Muscle of back (tissue), 11 donors: ENCODE results near the gene GGNBP2. TPM values are rescaled to one million over a fixed set of nuclear protein-coding genes. Genes with fewer than 3 reads are reported as not detected.

Source experiments
- DNase-seq, 3 donors: peaks; one replicate each; pipeline versions ENCODE4 v3.0.0 to v3.0.0-alpha.2; 2013
- polyA plus RNA-seq, 10 donors: library from polyadenylated mRNA; unstranded; fragments of 120-200 nt; gene quantifications; one replicate each; pipeline ENCODE4 v1.2.1, GENCODE V29; 2013; ENCODE audit not compliant: insufficient read length in 10 of 10

The GGNBP2 gene
- polyA plus RNA-seq, 10 donors, result 38.7 to 68.7 (median 54.9) TPM

DNA sequence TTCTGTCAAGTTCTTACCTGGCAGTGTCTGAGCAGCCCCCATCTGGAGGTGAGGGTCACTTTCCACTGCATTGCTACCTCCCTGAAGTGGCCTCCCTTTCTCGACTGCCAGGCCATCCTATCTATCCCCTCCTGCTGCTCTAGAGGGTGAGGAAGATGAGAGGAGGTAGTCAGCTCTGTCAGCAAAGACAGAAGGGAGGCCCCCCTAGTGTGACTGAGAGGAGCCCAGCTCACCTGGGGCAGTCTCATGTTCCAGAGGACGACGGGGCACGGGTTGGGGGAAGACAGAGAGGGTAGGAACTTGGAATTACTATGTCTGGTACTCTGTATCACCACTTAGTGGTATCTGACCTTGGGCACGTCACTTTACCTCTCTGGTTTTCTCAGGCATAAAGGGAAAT is 32.1 kb upstream of the GGNBP2 start:
- DNase-seq, result no peak

DNA sequence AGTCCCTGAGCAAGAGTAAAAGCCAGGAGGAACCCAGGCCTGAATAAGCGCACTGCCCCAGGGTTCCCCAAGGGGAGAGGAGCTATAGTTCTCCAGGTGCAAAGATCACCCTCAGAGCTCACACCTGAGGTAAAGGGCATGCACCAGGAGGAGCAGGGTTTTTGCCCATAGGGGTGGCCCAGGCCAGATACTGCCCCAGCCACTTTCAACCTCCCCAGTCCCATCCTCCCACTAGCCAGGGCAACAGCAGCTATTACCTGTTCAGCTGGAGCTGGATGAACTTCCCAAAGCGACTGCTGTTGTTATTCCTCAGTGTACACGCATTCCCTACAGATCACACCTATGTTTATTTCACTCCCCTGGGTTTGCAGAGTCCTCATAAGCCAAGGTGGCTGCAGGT is 29.9 kb upstream of the GGNBP2 start:
- DNase-seq, result no peak

DNA sequence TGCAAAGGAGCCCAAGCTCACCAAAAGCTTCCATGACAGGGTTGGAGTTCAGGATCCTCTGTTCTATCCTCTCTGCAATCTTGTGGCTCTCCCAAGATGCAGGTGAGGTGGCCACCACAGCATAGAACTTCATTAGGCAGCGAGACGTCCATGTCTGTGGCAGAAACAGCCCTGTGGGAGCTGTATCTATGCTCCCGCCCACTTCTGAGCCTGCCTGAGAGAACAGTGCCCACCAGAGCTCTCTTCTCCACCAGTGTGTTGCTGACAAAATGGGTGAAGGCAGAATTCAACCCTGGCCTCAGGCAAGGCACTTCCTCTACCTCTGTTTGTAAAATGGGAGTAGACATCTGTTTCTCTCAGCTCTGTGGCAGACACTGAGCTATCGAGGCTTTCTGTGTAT is 28.9 kb upstream of the GGNBP2 start:
- DNase-seq, result no peak

DNA sequence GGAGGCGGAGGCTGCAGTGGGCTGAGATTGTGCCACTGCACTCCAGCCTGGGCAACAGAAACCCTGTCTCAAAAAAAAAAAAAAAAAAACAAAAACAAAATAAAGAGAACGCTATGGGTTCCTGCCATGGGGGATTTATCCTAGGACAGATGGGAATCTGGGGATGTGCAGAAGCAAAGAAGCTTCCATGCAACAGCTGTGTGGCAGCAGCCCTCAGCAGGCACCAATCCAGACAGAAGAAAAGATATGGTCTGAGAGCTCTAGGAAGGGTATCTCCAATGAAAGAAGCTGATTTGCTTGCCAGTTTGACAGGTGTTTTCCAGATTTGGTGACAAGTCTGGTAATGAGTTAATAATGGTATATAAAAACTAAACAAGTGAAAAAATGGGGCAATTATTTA is 21.6 kb upstream of the GGNBP2 start:
- peak in 1 of 3 donors; percentile 39 for DNase-seq

DNA sequence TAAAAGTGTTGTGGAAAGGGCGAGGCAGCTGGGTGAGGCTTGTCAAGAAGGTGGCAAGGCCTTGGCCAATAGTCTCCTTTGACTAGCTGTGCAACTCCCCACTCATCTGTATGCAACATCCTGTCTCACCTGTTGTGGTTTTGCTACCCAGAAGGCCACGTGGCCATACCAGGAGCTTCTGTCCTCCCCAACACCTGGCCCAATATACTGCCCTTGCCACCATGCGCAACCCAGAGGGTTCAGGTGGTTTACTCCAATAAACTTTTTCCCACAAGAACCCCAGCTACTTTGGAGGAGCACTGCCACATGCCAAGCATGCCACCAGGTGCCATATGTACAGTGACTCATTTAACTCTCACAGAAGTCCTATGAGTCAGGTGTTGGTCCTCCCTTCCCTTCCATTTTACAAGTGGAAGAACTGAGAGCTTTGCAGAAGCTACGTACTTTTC is 20.3 kb upstream of the GGNBP2 start:
- no peak for DNase-seq

DNA sequence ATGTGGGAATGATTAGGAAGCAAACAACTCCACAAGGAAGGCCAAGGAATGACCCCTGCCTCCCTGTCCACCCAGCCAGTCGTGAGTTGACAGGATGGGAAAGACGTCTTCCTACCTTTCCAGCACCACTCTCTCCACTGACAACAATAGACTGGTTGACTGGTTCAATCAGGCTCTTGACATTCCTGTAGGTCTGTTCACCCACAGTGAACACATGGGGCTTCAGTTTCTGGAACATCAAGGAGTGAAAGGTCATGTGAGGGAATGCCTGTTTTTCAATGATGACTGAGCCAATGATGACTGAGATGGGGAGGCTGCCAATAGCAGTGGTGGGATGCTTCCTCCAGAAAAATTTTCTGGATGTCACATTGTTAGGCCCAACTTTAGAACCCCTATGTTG is 19.6 kb upstream of the GGNBP2 start:
- no peak for DNase-seq

DNA sequence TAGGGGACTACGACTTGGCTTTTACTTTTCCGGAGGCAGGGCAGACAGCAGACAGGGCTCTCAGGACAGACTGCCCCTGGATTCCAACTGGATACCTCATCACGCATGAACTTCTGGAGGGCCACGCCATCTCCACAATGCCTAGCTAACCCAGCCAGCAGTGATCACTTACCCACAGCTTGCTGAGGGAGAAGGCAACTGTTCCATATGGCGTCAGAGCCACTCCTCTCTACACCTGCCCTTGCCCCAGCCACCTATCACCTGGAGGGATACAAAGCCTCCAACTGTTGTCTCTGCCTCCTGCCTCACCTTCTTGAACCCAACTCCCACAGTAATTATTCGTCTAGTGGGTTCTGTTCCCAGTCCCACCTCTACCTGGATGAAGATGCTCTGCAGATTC is 18.8 kb upstream of the GGNBP2 start:
- no peak for DNase-seq

DNA sequence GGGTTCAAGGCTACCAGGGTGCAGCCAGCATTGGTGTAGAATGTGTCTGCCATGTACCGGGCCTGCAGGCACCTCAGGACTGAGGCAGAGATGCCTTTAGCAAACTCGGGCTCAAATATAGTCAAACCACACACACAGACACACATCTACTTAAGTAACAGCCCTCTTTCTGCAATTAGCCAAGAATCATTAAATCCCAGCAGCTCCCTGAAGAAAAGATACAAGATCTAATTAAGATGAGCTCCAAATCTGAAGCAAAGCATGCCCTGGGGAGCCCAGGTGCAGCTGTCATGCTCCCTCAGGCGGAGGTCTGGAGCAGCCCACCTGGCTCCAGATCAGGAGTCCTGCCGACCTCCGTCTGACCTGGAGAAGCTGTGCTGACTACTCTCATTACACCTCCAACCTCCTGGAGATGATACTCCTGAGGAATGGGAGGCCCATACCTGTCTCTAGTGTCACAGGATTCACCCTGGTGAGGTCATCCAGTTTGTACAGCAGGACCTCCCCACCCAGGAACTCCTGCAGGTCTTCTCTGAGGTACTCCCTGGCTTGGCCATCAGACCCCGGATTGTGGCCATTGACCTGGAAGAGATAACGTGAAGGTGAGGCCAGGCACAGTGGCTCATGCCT is 17.0 kb upstream of the GGNBP2 start:
- no peak for DNase-seq

DNA sequence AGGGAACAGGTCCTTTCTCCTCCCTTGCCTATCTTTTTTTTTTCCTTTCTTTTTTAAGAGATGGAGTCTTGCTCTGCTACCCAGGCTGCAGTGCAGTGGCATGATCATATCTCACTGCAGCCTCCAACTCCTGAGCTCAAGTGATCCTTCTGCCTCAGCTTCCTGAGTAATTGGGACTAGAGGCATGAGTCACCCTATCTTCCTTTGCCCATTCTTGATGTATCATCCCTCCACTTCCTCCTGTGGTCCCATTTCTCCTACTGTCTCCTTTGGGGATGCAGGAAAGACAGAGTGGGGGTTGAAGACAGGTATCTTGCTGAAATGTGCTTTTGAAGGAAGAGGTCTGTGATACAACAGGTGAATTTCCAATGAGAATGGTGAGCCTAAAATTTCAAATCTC is 15.6 kb upstream of the GGNBP2 start:
- peak in 1 of 3 donors; percentile 19 for DNase-seq

DNA sequence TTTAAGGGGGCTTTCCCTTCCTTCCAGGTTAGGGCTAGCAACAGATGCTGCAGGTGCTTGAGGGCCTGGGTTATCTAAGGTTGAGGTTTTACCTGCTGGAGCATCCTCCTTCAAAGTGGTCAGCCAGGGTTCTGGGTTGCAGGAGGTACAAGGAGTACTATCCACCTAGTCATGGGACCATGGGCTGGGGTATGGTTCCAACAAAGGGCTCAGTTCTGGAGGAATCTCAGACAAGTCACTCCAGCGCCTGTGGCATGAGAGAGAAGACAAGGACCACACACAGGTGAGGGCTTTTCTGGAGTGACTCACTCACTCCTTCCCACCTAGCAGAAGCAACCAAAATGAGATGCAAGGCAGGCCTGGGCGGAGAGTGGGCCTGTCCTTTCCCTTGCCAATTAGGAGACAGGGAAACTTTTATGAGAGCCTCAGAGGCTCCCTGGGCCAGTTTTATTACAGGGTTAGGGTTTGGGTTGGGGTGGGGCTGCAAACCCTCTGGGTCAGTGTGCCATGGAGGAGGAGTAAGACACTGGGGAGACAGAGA is 12.2 kb upstream of the GGNBP2 start:
- DNase-seq, result no peak

DNA sequence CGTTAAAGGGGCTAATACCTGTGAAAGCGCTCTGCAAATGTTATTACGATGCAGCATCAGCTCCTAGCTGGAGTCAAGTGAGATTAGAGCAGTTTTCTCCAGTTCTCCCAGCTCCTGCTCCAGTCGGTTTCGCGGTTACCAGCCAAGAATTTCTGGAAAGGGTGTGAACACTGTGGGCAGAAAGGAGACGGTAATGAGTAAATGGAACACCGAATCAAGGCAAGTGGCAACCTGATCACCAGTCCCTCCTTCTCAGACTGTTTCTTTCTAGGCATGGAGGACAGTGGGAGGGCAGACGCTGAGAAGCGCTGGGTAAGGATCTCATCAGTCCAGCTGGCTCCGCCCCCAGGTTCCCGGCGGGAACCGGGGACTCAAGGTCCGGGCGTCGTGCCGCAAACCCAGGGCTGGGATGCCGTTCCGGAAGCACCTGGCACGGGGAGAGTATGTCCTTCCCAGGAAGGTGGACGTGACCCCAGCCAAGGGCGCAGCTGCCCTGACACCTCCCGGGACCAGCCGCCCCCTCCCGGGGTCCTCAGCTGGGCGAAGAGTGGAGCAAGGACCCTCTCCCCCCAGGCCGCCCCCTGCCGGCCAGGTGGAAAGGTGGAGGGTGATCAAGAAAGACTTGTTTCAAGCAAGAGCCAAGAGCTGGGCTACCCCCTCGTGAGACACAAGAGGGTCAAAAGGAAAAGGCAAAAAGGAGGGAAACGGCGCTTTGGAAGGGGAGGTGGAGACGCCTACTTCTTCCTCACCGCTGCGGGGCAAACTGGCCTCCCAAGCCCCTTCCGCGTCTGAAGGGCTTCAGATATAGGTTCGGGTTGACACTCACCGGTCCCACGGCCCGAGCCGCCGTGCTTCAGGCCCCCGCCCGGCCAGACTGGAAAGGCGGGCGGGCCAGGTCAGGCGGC is 10.5 kb upstream of the GGNBP2 start:
- DNase-seq, result peak; percentile 36 to 76 (median 63)

DNA sequence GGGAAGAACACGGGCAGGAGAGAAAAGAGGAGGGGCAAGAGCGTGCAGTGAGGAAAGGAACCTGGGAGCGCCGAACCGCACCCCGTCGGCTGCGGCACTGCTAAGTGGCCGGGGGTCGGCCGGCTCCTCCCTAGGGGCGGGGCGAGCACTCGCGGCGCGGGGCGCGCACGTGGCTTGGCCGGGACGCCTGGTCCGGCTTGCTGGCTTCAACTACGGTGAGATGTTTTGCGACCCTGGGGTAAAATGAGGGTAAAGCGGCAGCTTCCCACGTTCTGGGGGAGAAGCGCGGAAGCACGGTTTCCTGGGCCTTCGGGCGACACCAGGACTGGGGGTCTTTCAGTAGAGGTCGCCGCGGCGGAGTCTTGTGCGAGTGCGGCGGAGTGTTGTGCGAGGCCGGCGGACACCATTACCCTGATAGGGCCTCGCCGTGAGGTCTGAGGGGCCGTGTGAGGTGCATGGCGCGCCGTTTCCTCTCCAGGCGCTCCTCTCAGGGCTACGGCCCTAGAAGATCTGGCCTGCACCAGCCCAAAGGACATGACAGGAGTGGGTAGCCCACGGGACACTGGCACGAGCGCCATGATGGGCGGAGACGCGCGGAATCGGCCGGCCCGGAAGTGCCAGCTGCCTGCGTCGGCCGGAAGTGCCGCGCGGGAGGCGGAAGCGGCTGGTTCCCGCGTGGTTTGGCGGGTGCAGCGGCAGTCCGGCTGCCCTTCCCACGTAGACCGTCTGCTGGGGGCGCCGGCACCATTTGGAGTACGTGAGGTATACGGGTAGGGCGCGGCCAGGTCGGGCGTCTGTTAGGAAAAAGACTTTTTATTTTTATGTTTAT is 9.7 kb upstream of the GGNBP2 start, which contains the start of the genes MYO19 and PIGW:
Gene MYO19 (minus strand): TSS at position 29 of the 829 bp plus-strand sequence. CDS start 2,330 bp downstream, outside the sequence.
Gene PIGW (plus strand): TSS at position 148 of the 829 bp plus-strand sequence. CDS start 2,115 bp downstream, outside the sequence.
- peak; percentile 85 to 97 (median 92) for DNase-seq

DNA sequence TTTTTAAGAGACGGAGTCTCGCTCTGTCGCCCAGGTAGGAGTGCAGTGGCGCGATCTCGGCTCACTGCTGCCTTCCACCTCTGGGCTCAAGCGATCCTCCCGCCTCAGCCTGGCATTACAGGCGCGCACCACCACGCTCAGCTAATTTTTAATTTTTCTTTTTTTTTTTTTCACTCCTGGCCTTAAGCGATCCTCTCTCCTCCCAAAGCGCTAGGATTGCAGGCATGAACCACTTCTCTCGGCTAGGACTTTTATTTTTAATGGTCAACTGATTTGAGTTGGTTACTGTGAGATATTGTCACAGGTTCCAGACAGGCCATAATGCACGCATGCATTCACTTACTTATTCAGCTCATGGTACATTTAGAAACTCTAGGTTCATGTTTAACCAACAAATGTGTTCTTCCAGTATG is 9.0 kb upstream of the GGNBP2 start:
- no peak for DNase-seq

DNA sequence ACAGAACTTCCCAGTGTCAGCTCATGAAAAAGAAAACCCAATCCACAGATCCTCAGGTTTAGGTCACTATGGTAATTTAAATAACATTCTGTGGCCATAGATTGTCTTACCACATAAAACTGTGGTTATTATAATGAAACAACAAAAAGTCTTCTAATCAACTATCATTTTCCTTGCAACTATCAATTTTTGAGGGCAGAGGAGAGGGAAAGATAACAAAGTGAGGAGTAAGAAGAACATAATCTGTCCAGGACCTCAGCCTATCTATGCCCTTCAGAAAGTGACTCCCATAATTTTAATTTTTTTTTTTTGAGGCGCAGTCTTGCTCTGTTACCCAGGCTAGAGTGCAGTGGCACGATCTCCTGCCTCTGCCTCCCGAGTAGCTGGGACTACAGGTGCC is 4.0 kb upstream of the GGNBP2 start:
- DNase-seq, result no peak

DNA sequence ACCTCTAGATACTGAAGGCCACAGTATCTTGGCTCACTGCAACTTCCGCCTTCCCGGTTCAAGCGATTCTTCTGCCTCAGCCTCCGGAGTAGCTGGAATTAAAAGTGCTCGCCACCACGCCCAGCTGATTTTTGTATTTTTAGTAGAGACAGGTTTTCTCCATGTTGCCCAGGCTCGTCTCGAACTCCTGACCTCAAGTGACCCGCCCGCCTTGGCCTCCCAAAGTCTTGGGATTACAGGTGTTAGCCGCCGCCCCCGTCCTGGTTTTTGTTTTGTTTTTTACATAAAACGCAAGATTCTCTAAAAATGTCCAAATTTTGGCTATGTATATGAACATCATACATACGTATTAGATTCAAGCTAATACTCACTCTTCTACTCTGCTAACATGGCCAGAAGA is 2.0 kb upstream of the GGNBP2 start:
- DNase-seq, result no peak

DNA sequence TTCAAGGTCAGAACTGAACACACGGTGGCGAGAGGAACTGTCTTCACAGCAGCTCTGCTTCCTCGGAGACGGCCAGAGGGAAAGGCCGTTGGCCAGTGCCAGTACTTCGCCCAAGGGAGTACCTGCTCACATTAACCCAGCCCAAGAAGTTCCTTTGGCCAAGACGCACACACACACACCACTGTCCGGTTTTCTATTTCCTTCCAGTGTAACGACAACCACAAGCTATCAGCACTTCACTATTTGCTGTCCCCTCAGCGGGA is 744 bp upstream of the GGNBP2 start:
- peak; percentile 34 to 79 (median 51) for DNase-seq

DNA sequence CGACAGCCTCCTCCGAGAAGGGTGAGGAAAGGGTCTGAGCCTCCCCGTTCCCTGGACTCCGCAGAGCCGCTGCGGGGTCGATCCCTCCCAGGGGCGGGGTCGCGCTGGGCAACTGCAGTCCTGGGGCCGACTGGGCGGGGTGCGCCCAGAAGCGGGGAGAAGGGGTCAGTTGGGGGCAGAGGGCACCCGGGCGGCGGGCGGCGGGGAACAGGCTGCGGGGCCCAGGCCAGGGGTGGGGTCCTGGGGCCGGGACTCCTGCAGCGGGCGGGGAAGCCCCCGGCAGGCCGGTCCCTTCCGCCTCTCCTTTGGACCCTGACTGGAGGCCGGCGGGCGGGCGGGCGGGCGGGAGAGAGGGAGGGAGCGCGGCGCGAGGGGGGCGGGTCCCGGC is 352 bp downstream of the GGNBP2 start:
- DNase-seq, result no peak

DNA sequence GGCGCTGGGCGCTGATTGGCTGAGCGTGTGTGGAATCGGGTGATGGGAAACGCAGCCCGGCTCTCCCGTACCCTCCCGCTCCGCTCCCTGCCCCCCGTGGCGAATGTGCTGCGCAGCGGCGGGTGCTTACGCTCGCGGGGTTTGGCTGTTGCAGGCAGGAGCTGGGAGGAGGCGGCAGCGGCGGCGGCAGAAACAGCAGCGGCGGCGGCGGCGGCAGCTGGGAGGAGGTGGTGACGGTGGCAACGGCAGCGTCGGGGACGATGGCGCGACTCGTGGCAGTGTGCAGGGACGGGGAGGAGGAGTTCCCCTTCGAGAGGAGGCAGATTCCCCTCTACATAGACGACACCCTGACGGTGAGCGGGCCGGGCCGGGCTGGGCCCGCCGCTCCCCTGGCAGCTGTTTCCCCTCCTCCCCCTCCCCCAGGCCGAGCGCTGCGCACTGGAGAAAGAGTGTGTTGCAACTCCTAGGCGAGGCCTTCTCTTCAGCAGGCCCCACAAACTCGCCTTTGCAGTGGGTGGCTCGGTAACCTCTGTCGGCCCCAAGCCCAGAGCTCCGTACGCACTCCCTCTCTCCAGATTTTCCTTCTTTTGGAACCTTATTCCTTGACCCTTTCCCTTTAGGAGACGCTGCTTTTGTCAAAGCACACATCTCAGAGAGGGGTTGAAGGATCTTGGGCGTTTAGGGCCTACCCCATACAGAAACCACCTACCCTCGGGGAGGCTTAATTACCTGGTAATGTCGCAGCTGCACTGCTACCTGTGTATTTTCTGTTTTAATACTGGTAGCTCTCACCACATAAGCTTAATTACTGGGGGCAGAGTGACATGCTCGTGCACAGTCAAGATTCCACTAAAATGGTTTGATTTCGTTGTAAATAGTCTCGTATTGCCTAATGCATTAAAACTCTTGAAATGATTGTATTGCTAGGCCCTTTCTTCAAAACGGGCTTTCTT is 1.0 kb downstream of the GGNBP2 start:
- peak; percentile 96 to 98 (median 97) for DNase-seq

DNA sequence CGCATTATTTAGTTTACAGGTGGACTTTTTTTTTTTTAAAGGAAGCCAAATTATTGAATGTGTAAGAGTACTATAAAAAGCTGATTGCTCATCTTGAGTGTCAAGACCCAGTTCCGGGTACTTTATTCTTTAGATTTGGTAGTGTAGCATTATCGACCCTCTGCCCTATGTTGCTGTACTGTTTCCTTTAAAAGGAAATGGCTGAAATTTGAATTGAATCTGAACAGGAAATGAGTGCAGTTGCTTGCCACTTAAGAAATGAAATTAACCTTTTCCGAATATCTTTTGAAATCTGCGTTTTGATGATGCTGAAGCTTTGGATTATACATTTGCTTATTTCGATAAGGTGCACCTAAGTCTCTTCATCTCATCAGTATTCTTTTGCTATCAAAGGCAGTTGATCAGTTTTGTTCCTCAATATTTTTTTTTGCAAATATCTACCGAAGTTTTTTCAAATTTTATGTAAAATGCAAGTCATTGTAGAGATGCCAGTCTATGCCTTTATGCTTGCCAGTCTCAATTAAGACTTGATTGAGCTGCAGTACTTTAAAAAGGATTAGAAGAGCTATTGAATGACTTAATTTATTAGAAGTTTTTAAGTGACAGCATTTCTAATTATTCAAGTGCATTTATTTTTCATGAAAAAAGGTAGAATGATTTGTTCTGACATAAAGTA is 1.8 kb downstream of the GGNBP2 start:
- no peak for DNase-seq

DNA sequence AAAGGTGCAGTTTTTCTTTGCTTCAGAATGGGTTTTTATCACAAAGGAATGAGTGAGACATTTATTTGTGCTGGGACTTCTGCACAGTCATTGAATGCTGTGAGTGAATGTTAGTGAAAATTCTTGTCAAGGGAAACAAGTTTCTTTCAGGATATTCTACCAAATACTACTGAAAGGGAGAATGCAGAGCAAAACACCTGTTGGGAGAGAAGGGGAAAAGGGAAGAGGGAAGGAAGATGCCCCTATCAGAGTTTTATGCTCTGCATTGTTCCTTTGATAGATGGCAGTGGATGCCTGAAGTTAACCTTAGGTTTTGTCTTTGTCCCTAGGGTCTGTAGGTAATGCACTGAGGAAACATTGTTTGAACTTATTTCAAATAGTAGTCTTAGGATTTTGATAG is 3.1 kb downstream of the GGNBP2 start:
- no peak for DNase-seq
